H1 (cell line): ENCODE data around the gene RPUSD1. TPM values are rescaled to one million over a fixed set of nuclear protein-coding genes. Genes with fewer than 3 reads are reported as not detected.

Source experiments
- CTCF ChIA-PET: fragments of 300-600 bp; sonication (Branson Sonifier 250); formaldehyde crosslinking; loops from one replicate; lab custom pipeline; 2021; ENCODE audit not compliant: partially characterized antibody; lab: Charles Lee
- POLR2A ChIA-PET: fragments of 300-600 bp; sonication (Branson Sonifier 250); formaldehyde crosslinking; loops from one replicate; lab custom pipeline; 2021; ENCODE audit warnings: inconsistent platforms; ENCODE audit not compliant: partially characterized antibody; lab: Charles Lee
- DNase-seq, 2 experiments: peaks; one replicate each; pipeline versions ENCODE4 v3.0.0 to v3.0.0-alpha.2; 2010 to 2022; ENCODE audit warnings: low spot score in 2 of 2, low read depth in 1 of 2, mixed read lengths in 1 of 2
- FAIRE-seq: peaks from 2 replicates; lab custom pipeline; 2011; peaks lifted over from hg19 to GRCh38; lab: Jason Lieb, UNC
- H2AFZ ChIP-seq: 2 replicates; pipeline ENCODE4 v1.8.1; 2012; ENCODE audit warnings: low read length, inconsistent platforms
- H2AK5ac ChIP-seq: 2 replicates; pipeline ENCODE4 v1.6.1; 2013; ENCODE audit warnings: low read depth, low read length
- H2BK120ac ChIP-seq: replicated peaks from 2 replicates; pipeline ENCODE3; 2013; ENCODE audit warnings: low read depth, low read length, inconsistent platforms
- H2BK12ac ChIP-seq: 2 replicates; pipeline ENCODE4 v1.6.1; 2013; ENCODE audit warnings: low read depth, low read length
- H2BK15ac ChIP-seq: 2 replicates; pipeline ENCODE4 v1.6.1; 2013; ENCODE audit warnings: low read length
- H2BK20ac ChIP-seq: 2 replicates; pipeline ENCODE4 v1.6.1; 2013; ENCODE audit warnings: low read length
- H2BK5ac ChIP-seq: 2 replicates; pipeline ENCODE4 v1.6.1; 2013; ENCODE audit warnings: low read depth, low read length
- H3K14ac ChIP-seq: 2 replicates; pipeline ENCODE4 v1.6.1; 2013; ENCODE audit warnings: inconsistent platforms; ENCODE audit not compliant: insufficient read length
- H3K18ac ChIP-seq: 2 replicates; pipeline ENCODE4 v1.6.1; 2013; ENCODE audit warnings: low read length; ENCODE audit errors: extremely low read depth
- H3K23ac ChIP-seq: 2 replicates; pipeline ENCODE4 v1.6.1; 2013; ENCODE audit warnings: inconsistent platforms; ENCODE audit not compliant: insufficient read length
- H3K23me2 ChIP-seq: 2 replicates; pipeline ENCODE4 v1.6.1; 2013; ENCODE audit warnings: low read depth, low read length
- H3K27ac ChIP-seq: 2 replicates; pipeline ENCODE4 v1.6.1; 2011; ENCODE audit warnings: low read depth, low read length, inconsistent platforms
- H3K27me3 ChIP-seq, 4 experiments: replicated peaks in 1 of 4; 1 replicate in 1 of 4; 2 replicates in 3 of 4; pipeline versions ENCODE4 v1.6.1 to v1.8.1; 2011 to 2013; ENCODE audit warnings: low read length in 3 of 4, mild to moderate bottlenecking in 3 of 4, inconsistent platforms in 2 of 4, mixed read lengths in 2 of 4, moderate library complexity in 1 of 4; ENCODE audit not compliant: control insufficient read depth in 3 of 4, insufficient read depth in 3 of 4; ENCODE audit errors: extremely low read depth in 1 of 4
- H3K36me3 ChIP-seq, 4 experiments: 2 replicates each; pipeline versions ENCODE4 v1.6.1 to v1.8.1; 2011 to 2013; ENCODE audit warnings: mild to moderate bottlenecking in 4 of 4, low read length in 3 of 4, moderate library complexity in 2 of 4, control low read depth in 1 of 4, inconsistent platforms in 1 of 4; ENCODE audit not compliant: insufficient read depth in 4 of 4, control insufficient read depth in 2 of 4
- H3K4ac ChIP-seq: replicated peaks from 2 replicates; pipeline ENCODE3; 2013; ENCODE audit warnings: low read length, low read depth, mixed read lengths, inconsistent platforms; ENCODE audit not compliant: insufficient read length
- H3K4me1 ChIP-seq, 4 experiments: replicated peaks in 1 of 4; 1 replicate in 1 of 4; 2 replicates in 3 of 4; pipeline versions ENCODE4 v1.6.1 to v1.8.1; 2011 to 2013; ENCODE audit warnings: low read length in 3 of 4, inconsistent platforms in 2 of 4, mixed read lengths in 1 of 4; ENCODE audit not compliant: insufficient read depth in 4 of 4, control insufficient read depth in 3 of 4
- H3K4me2 ChIP-seq, 2 experiments: 2 replicates each; pipeline versions ENCODE4 v1.6.1 to v1.8.1; 2011 to 2013; ENCODE audit warnings: low read depth in 2 of 2, low read length in 2 of 2, control low read depth in 1 of 2, inconsistent platforms in 1 of 2, mild to moderate bottlenecking in 1 of 2; ENCODE audit not compliant: insufficient read depth in 1 of 2
- H3K4me3 ChIP-seq, 4 experiments: fragments of 200-600, 300-600 bp in 1 of 4; sonication (generic), shearing (Covaris generic), sonication (Bioruptor Twin) in 1 of 4; 2 replicates each; pipeline versions ENCODE4 v1.5.1 to v1.8.1; 2011 to 2016; ENCODE audit warnings: low read length in 4 of 4, low read depth in 3 of 4, control low read depth in 2 of 4, inconsistent platforms in 2 of 4, mild to moderate bottlenecking in 2 of 4, mixed read lengths in 1 of 4, moderate library complexity in 1 of 4; ENCODE audit not compliant: insufficient read depth in 2 of 4; ENCODE audit errors: extremely low read depth in 1 of 4
- H3K56ac ChIP-seq: replicated peaks from 2 replicates; pipeline ENCODE3; 2013; ENCODE audit warnings: low read depth, mild to moderate bottlenecking, mixed read lengths, low read length, inconsistent platforms; ENCODE audit not compliant: insufficient read length
- H3K79me1 ChIP-seq: 2 replicates; pipeline ENCODE4 v1.6.1; 2013; ENCODE audit warnings: low read depth, low read length, control low read depth
- H3K79me2 ChIP-seq, 2 experiments: 2 replicates each; pipeline versions ENCODE4 v1.6.1 to v1.8.1; 2012 to 2013; ENCODE audit warnings: low read length in 2 of 2, mild to moderate bottlenecking in 2 of 2, inconsistent platforms in 1 of 2; ENCODE audit not compliant: insufficient read depth in 2 of 2, control insufficient read depth in 1 of 2
- H3K9ac ChIP-seq, 4 experiments: replicated peaks in 1 of 4; 1 replicate in 1 of 4; 2 replicates in 3 of 4; pipeline versions ENCODE4 v1.6.1 to v1.8.1; 2011 to 2013; ENCODE audit warnings: low read depth in 3 of 4, low read length in 3 of 4, control low read depth in 2 of 4, mild to moderate bottlenecking in 2 of 4, moderate library complexity in 2 of 4, inconsistent platforms in 1 of 4; ENCODE audit errors: extremely low read depth in 1 of 4
- H3K9me3 ChIP-seq, 2 experiments: 2 replicates each; pipeline versions ENCODE4 v1.6.1 to v1.8.1; 2012 to 2013; ENCODE audit warnings: mild to moderate bottlenecking in 2 of 2, moderate library complexity in 2 of 2, control low read depth in 1 of 2, inconsistent platforms in 1 of 2, low read depth in 1 of 2, low read length in 1 of 2, mixed read lengths in 1 of 2; ENCODE audit not compliant: insufficient read depth in 2 of 2
- H4K20me1 ChIP-seq, 2 experiments: replicated peaks in 1 of 2; 2 replicates each; pipeline versions ENCODE3 to v1.8.1; 2011 to 2013; ENCODE audit warnings: inconsistent platforms in 2 of 2, low read length in 2 of 2, mild to moderate bottlenecking in 1 of 2; ENCODE audit not compliant: insufficient read depth in 2 of 2, control insufficient read depth in 1 of 2
- H4K5ac ChIP-seq: 2 replicates; pipeline ENCODE4 v1.6.1; 2013; ENCODE audit warnings: low read length, low read depth, mixed read lengths, inconsistent platforms; ENCODE audit not compliant: insufficient read length
- H4K8ac ChIP-seq: 2 replicates; pipeline ENCODE4 v1.8.0; 2013; ENCODE audit warnings: mild to moderate bottlenecking, moderate library complexity, low read length, inconsistent platforms; ENCODE audit not compliant: insufficient read depth; ENCODE audit errors: extremely low read depth
- H4K91ac ChIP-seq: replicated peaks from 2 replicates; pipeline ENCODE3; 2013; ENCODE audit warnings: low read length, mixed read lengths, inconsistent platforms; ENCODE audit not compliant: insufficient read length
- ATF3 ChIP-seq: IDR thresholded peaks from 2 replicates; pipeline ENCODE4 v1.6.1; 2011; ENCODE audit warnings: low read depth, mild to moderate bottlenecking, low read length; ENCODE audit not compliant: insufficient read depth
- CHD1 ChIP-seq: IDR thresholded peaks from 2 replicates; pipeline ENCODE4 v1.6.1; 2012; ENCODE audit warnings: low read depth, low read length, improper control_type of control experiment
- POLR2A ChIP-seq, 2 experiments: IDR thresholded peaks; 1 replicate in 1 of 2; 2 replicates in 1 of 2; pipeline ENCODE4 v1.6.1; 2011; ENCODE audit warnings: low read depth in 2 of 2, low read length in 2 of 2, mild to moderate bottlenecking in 2 of 2; ENCODE audit errors: control extremely low read depth in 1 of 2
- RFX5 ChIP-seq: IDR thresholded peaks from 2 replicates; pipeline ENCODE4 v1.6.1; 2011; ENCODE audit warnings: low read depth, low read length, improper control_type of control experiment, borderline replicate concordance
- SIRT6 ChIP-seq: IDR thresholded peaks from one replicate; pipeline ENCODE4 v1.7.1; 2012; ENCODE audit warnings: low read length, inconsistent platforms
- TBP ChIP-seq: IDR thresholded peaks from 2 replicates; pipeline ENCODE4 v1.6.1; 2011; ENCODE audit warnings: low read depth, low read length, improper control_type of control experiment
- whole genome bisulfite sequencing, 2 experiments: shearing (Covaris generic) in 1 of 2; methylation state at CpG; one replicate each; pipeline versions ENCODE4 v1.1.6 to v1.1.7; 2013 to 2015; ENCODE audit warnings: low lambda C conversion rate in 2 of 2, mixed read lengths in 2 of 2, inconsistent platforms in 1 of 2, low coverage in 1 of 2, missing lambda C conversion rate in 1 of 2; ENCODE audit not compliant: insufficient replicate concordance in 2 of 2, insufficient coverage in 1 of 2, insufficient read length in 1 of 2; ENCODE audit errors: extremely low coverage in 1 of 2, missing lambda C conversion rate in 1 of 2; 5-methylcytosine and 5-hydroxymethylcytosine counted together
- polyA plus RNA-seq, 7 experiments: library from polyadenylated mRNA; depleted of rRNA in 3 of 7; stranded (reverse) in 5 of 7; unstranded in 2 of 7; fragments of >200 nt in 5 of 7; fragments of 200-250 nt in 2 of 7; gene quantifications; 1 replicate in 5 of 7; 2 replicates in 1 of 7; 4 replicates in 1 of 7; pipeline versions ENCODE4 v1.2.1 to v1.2.3, GENCODE V29; 2011 to 2013; ENCODE audit warnings: missing spikeins in 2 of 7, mixed read lengths in 2 of 7
- total RNA-seq: library from RNA; stranded (reverse); fragmentation: NEBNext Ultra II Directional; extraction: Animal tissue kit (Norgen Biotek cat#: 25700); gene quantifications from 2 replicates; pipeline ENCODE4 v1.2.1, GENCODE V29; 2021

Gene RPUSD1
- total and polyA plus RNA-seq, 2 of the 8 experiments (the other 6 are each of a cell fraction or from before 2014, with no cell fraction given): 32.2 to 61.8 TPM

- H3K18ac ChIP-seq: no peak overlapping the region
- H3K9ac ChIP-seq: no peak overlapping the region
- TF ChIP-seq RFX5 (no peak), POLR2A (IDR thresholded peaks at IDR 0.05; ENCODE audit: control extremely low read depth in 1 of 2, low read depth in 2 of 2, low read length in 2 of 2) (no peak), TBP (no peak), CHD1 (no peak), ATF3 (no peak), SIRT6 (no peak)
- TF ChIP-seq, all 59 proteins: peak for 0
- Histone ChIP-seq H3K36me3 (no peaks in the 10 kb centered on the region), H3K56ac (no peak overlapping the region), H2AFZ (no peak overlapping the region), H3K27me3 (peaks cover 0 to 3% (median under 1%) of the 10 kb centered on the region in 4 experiments; a peak in 3 of 7 replicates), H2BK20ac (no peak overlapping the region), H4K20me1 (peaks cover 0 to 6% of the 10 kb centered on the region in 2 experiments), H2BK12ac (no peak overlapping the region), H3K4me1 (no peaks in the 10 kb centered on the region), H4K8ac (no peak overlapping the region), H3K27ac (no peak overlapping the region), H2BK5ac (no peak overlapping the region), H3K14ac (no peak overlapping the region), H3K23me2 (no peaks in the 10 kb centered on the region; the same call in 1 of the 2 replicates), H3K9me3 (no peaks in the 10 kb centered on the region), H2AK5ac (no peak overlapping the region), H3K79me1 (no peaks in the 10 kb centered on the region), H4K91ac (no peak overlapping the region), H3K4me3 (no peak overlapping the region), H2BK15ac (no peak overlapping the region), H4K5ac (no peak overlapping the region), H3K4ac (no peak overlapping the region), H3K4me2 (no peak overlapping the region), H3K23ac (no peak overlapping the region), H3K79me2 (no peaks in the 10 kb centered on the region), H2BK120ac (no peak overlapping the region)
- no peak for FAIRE-seq
- DNase-seq: no peak
- ChIA-PET POLR2A (interaction anchor here (1.0 kb wide), 1 partner anchor 59 kb away, joined by 3 read pairs; no protein-coding TSS in a partner anchor), CTCF (interaction anchor here (0.7 to 13.7 kb wide), 4 partner anchors 9 to 57 kb away, joined by 3 to 424 read pairs (median 116); partner anchors contain the start of genes ANTKMT, CCDC78, CIAO3 and HAGHL)
- WGBS, 2 experiments: 85% methylated on average over 7 of the region's 13 CpGs; no CpG with 5 or more reads in 1 of the 2 experiments
Observed at GRCh38 chr16:779561-779960, 8.6 kb downstream of the RPUSD1 start.
